ENCODE results near the gene ENAH. TPM values are rescaled to one million over a fixed set of nuclear protein-coding genes. Genes with fewer than 3 reads are reported as not detected.

The ENAH gene
- total RNA-seq, 1 experiment from 2014 or later, result 100 TPM

- Histone ChIP-seq H3K27ac (ENCODE audit: low read depth, low read length) (no peak overlapping the region), H3K4me2 (ENCODE audit: low read length) (no peak overlapping the region), H3K4me3 (replicated peaks in 1 of 2; ENCODE audit: low read depth in 1 of 2, low read length in 2 of 2) (no peak overlapping the region), H3K4me1 (ENCODE audit: control insufficient read depth in 1 of 2, insufficient read depth in 2 of 2, low read length in 2 of 2) (no peaks in the 10 kb centered on the region), H2AFZ (ENCODE audit: low read depth, low read length, poor library complexity, severe bottlenecking) (no peak overlapping the region), H4K20me1 (ENCODE audit: insufficient read depth) (peaks cover 8% of the 10 kb centered on the region; the same call in 1 of the 2 replicates), H3K79me2 (ENCODE audit: insufficient read depth, low read length) (peaks cover 97% of the 10 kb centered on the region), H3K9ac (ENCODE audit: low read length) (no peak overlapping the region), H3K9me3 (ENCODE audit: control insufficient read depth in 1 of 2, insufficient read depth in 1 of 2, low read depth in 1 of 2, low read length in 2 of 2) (no peaks in the 10 kb centered on the region), H3K27me3 (ENCODE audit: insufficient read depth, low read length) (no peaks in the 10 kb centered on the region), H3K36me3 (ENCODE audit: control insufficient read depth in 1 of 2, insufficient read depth in 2 of 2, low read length in 2 of 2) (0 out of 4 replicates have a peak, but pooled peaks cover 0 to 1% of the 10 kb centered on the region in 2 experiments), H3K9me2 (ENCODE audit: insufficient read depth) (no peaks in the 10 kb centered on the region)
- ChIA-PET RAD21 (ENCODE audit: low non-redundant PET in 1 of 2, low total read pairs in 2 of 2, uncharacterized antibody in 2 of 2, unreplicated experiment in 2 of 2) (no interaction called here), CTCF (no interaction called here), POLR2A (no interaction called here)
- intact Hi-C loops (cut with micrococcal nuclease), result no loop called here
- no peak for ATAC-seq
- TF ChIP-seq CBX3 (IDR thresholded peaks at IDR 0.05; ENCODE audit: low read depth), result no peak
- no peak for TF ChIP-seq FOSL1 (IDR thresholded peaks at IDR 0.05; ENCODE audit: low read depth)
- TF ChIP-seq JUND (IDR thresholded peaks at IDR 0.05), result no peak
- TF ChIP-seq EZH2phosphoT487 (IDR thresholded peaks at IDR 0.05; ENCODE audit: borderline replicate concordance), result no peak
- TF ChIP-seq SRF (IDR thresholded peaks at IDR 0.05; ENCODE audit: low read depth), result no peak
- TF ChIP-seq CEBPB (IDR thresholded peaks at IDR 0.05; ENCODE audit: low read depth), result no peak
- TF ChIP-seq POLR2A (IDR thresholded peaks at IDR 0.05; ENCODE audit: borderline replicate concordance, extremely low read depth, insufficient read depth, insufficient read length), result no peak
- no peak for TF ChIP-seq SIN3A (IDR thresholded peaks at IDR 0.05; ENCODE audit: low read depth)
- TF ChIP-seq EZH2 (IDR thresholded peaks at IDR 0.05), result no peak
- no peak for TF ChIP-seq ZNF274 (IDR thresholded peaks at IDR 0.05; ENCODE audit: low read depth, low read length)
- TF ChIP-seq CTCF (IDR thresholded peaks at IDR 0.05 in 2 of 3, conservative IDR thresholded peaks at IDR 0.05 in 1 of 3; ENCODE audit: borderline replicate concordance in 1 of 3, insufficient read depth in 1 of 3, low read depth in 2 of 3, low read length in 2 of 3), result no peak
- TF ChIP-seq ATF3 (IDR thresholded peaks at IDR 0.05), result no peak
- no peak for TF ChIP-seq MAX (IDR thresholded peaks at IDR 0.05)
- no peak for TF ChIP-seq REST (IDR thresholded peaks at IDR 0.05; ENCODE audit: low read depth)
- no TSS peak for BruUV-seq (replicated peaks)
- no peak for DNase-seq (ENCODE audit: low read depth, low spot score)
Measured at GRCh38 chr1:225644666-225645065, 8.3 kb downstream of the ENAH start.
